MM.1S (cell line): ENCODE results near the gene FHIP2A.

Experiments
- EZH2 ChIP-seq: fragments of 300-600 bp; sonication (generic); optimal IDR thresholded peaks from 2 replicates; pipeline ENCODE3; 2017; ENCODE audit warnings: low read depth, mild to moderate bottlenecking, antibody characterized with exemption, low read length, mixed read lengths
- EZH2phosphoT487 ChIP-seq: fragments of 300-600 bp; sonication (generic); IDR thresholded peaks from 2 replicates; pipeline ENCODE4 v1.6.1; 2018; ENCODE audit warnings: antibody characterized with exemption, low read length
- TF ChIP-seq, protein P1 (sequence below): fragments of 300-600 bp; sonication (generic); IDR thresholded peaks from 2 replicates; pipeline ENCODE4 v1.5.1; 2016; ENCODE audit warnings: antibody characterized with exemption, low read length, mixed read lengths

DNA sequence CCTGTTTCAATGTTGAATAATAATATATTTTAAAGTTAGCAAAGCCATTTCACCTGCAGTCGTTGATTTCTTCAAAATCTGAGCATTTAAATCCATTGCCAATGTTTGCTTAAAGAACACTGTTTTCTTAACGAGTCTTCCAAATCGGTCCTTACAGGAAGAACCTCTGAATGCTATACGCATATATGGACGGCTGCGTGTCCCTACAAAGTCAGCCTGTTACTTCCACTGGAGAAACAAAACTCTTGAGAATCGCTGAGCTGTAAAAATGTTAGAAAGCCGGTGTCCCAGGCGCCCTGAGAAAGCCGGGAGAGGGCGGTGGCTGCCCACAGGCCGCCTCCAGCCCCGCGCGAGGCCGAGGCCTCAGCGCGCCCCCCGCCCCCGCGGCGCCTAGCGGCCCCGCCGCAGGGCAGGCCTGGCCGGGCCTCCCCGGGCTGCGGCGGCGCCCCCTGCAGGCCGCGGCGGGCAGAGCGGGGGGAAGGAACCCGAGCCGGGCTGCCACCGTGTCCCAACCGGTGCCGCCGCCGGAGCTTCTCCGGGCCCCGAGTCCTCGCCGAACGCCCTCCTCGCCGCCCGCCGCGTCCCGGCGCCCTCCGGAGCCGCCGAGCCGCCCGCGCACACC, at the start of gene FHIP2A:
- TF ChIP-seq, protein P1, sequence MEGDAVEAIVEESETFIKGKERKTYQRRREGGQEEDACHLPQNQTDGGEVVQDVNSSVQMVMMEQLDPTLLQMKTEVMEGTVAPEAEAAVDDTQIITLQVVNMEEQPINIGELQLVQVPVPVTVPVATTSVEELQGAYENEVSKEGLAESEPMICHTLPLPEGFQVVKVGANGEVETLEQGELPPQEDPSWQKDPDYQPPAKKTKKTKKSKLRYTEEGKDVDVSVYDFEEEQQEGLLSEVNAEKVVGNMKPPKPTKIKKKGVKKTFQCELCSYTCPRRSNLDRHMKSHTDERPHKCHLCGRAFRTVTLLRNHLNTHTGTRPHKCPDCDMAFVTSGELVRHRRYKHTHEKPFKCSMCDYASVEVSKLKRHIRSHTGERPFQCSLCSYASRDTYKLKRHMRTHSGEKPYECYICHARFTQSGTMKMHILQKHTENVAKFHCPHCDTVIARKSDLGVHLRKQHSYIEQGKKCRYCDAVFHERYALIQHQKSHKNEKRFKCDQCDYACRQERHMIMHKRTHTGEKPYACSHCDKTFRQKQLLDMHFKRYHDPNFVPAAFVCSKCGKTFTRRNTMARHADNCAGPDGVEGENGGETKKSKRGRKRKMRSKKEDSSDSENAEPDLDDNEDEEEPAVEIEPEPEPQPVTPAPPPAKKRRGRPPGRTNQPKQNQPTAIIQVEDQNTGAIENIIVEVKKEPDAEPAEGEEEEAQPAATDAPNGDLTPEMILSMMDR = no peak
- TF ChIP-seq EZH2phosphoT487 (no peak), EZH2 (no peak)
